HepG2 (cell line): ENCODE results near the gene ZMYND10. TPM values are rescaled to one million over a fixed set of nuclear protein-coding genes. Genes with fewer than 3 reads are reported as not detected.

Experiments used
- ATAC-seq: fragments of 200-7000 bp; cut with Tn5 transposase; 3 replicates; pipeline ENCODE4 v1.9.1; 2020; ENCODE audit warnings: mild to moderate bottlenecking, moderate library complexity
- BruUV-seq: library from RNA; stranded (reverse); fragments of 400-500 nt; replicated peaks from 2 replicates; lab custom pipeline; 2021; lab: Mats Ljungman, UMichigan
- CTCF ChIA-PET: fragments of 300-600 bp; formaldehyde crosslinking; extraction: SDS; loops from one replicate; lab custom pipeline; 2021; ENCODE audit warnings: low total read pairs, inconsistent platforms, low intra/inter-chr PET ratio; lab: Yijun Ruan, JAX
- POLR2A ChIA-PET: fragments of 350-600 bp; sonication (Branson Sonifier 250); formaldehyde crosslinking; loops from one replicate; lab custom pipeline; 2020; ENCODE audit warnings: antibody characterized with exemption, inconsistent platforms; lab: Yijun Ruan, JAX
- DNase-seq: peaks from one replicate; pipeline ENCODE4 v3.0.0-alpha.2; 2015; ENCODE audit warnings: low spot score
- FAIRE-seq: peaks from 3 replicates; lab custom pipeline; 2011; peaks lifted over from hg19 to GRCh38; lab: Jason Lieb, UNC
- H2AFZ ChIP-seq: one replicate; pipeline ENCODE4 v1.6.1; 2011; ENCODE audit warnings: low read length, inconsistent platforms
- H3K27ac ChIP-seq: fragments of 300-600 bp; 3 replicates; pipeline ENCODE4 v1.8.0; 2011; ENCODE audit warnings: mixed run types, mild to moderate bottlenecking, mixed read lengths, low read length, inconsistent platforms; ENCODE audit not compliant: insufficient read depth; ENCODE audit errors: extremely low read length
- H3K27me3 ChIP-seq, 2 experiments: fragments of 200-600 bp in 1 of 2; 2 replicates in 1 of 2; 3 replicates in 1 of 2; pipeline versions ENCODE4 v1.6.0 to v1.8.0; 2011; ENCODE audit warnings: low read length in 2 of 2, mild to moderate bottlenecking in 2 of 2, moderate library complexity in 2 of 2, inconsistent platforms in 1 of 2; ENCODE audit not compliant: insufficient read depth in 2 of 2, control insufficient read depth in 1 of 2
- H3K36me3 ChIP-seq, 2 experiments: fragments of 200-600 bp in 1 of 2; replicated peaks in 1 of 2; 2 replicates in 1 of 2; 3 replicates in 1 of 2; pipeline versions ENCODE4 v1.5.1 to v1.8.0; 2011; ENCODE audit warnings: low read length in 2 of 2, inconsistent platforms in 1 of 2; ENCODE audit not compliant: insufficient read depth in 2 of 2, control insufficient read depth in 1 of 2
- H3K4me1 ChIP-seq: 2 replicates; pipeline ENCODE4 v1.5.1; 2012; ENCODE audit warnings: low read length, inconsistent platforms; ENCODE audit not compliant: insufficient read depth
- H3K4me2 ChIP-seq: 2 replicates; pipeline ENCODE4 v1.6.0; 2011; ENCODE audit warnings: low read depth, low read length, inconsistent platforms
- H3K4me3 ChIP-seq, 3 experiments: fragments of 200-600 bp in 1 of 3; sonication (generic), shearing (Covaris generic) in 1 of 3; replicated peaks in 1 of 3; 2 replicates each; pipeline ENCODE4 v1.5.1; 2011 to 2016; ENCODE audit warnings: low read length in 3 of 3, inconsistent platforms in 2 of 3, low read depth in 2 of 3, mild to moderate bottlenecking in 2 of 3, control low read depth in 1 of 3, mixed read lengths in 1 of 3; ENCODE audit not compliant: insufficient read depth in 1 of 3
- H3K79me2 ChIP-seq: one replicate; pipeline ENCODE4 v1.6.1; 2011; ENCODE audit warnings: low read length, inconsistent platforms; ENCODE audit not compliant: insufficient read depth
- H3K9ac ChIP-seq: 2 replicates; pipeline ENCODE4 v1.6.0; 2011; ENCODE audit warnings: mild to moderate bottlenecking, low read depth, low read length, inconsistent platforms; ENCODE audit not compliant: insufficient read depth
- H3K9me3 ChIP-seq: 2 replicates; pipeline ENCODE4 v1.5.1; 2012; ENCODE audit warnings: mild to moderate bottlenecking, low read length
- H4K20me1 ChIP-seq: 2 replicates; pipeline ENCODE4 v1.6.0; 2011; ENCODE audit warnings: inconsistent platforms, mild to moderate bottlenecking, low read length, moderate library complexity; ENCODE audit not compliant: insufficient read depth
- CBX5 ChIP-seq: sonication (generic); formaldehyde crosslinking; IDR thresholded peaks from 2 replicates; pipeline ENCODE4 v1.4.0; 2020; ENCODE audit warnings: missing genetic modification reagents, borderline replicate concordance
- ETV5 ChIP-seq: IDR thresholded peaks from 2 replicates; pipeline ENCODE4 v1.6.1; 2018; ENCODE audit warnings: missing biosample characterization, missing genetic modification reagents, inconsistent platforms, borderline replicate concordance
- ETV6 ChIP-seq: sonication (generic); formaldehyde crosslinking; conservative IDR thresholded peaks from 2 replicates; pipeline ENCODE4 v1.4.0; 2020; ENCODE audit warnings: missing genetic modification reagents
- HNRNPL ChIP-seq: fragments of 200-400 bp; formaldehyde crosslinking; IDR thresholded peaks from 2 replicates; pipeline ENCODE4 v1.6.1; 2017; ENCODE audit warnings: mild to moderate bottlenecking, low read depth, low read length
- MED1 ChIP-seq: sonication (generic); formaldehyde crosslinking; IDR thresholded peaks from 2 replicates; pipeline ENCODE4 v1.4.0; 2020; ENCODE audit warnings: missing genetic modification reagents
- MED13 ChIP-seq: sonication (generic); formaldehyde crosslinking; IDR thresholded peaks from 2 replicates; pipeline ENCODE4 v1.5.0; 2020; ENCODE audit warnings: missing genetic modification reagents
- MED8 ChIP-seq: sonication (generic); formaldehyde crosslinking; IDR thresholded peaks from 2 replicates; pipeline ENCODE4 v1.8.1; 2023; ENCODE audit warnings: mild to moderate bottlenecking, missing genetic modification reagents; ENCODE audit not compliant: insufficient replicate concordance
- MEIS2 ChIP-seq: sonication (generic); formaldehyde crosslinking; IDR thresholded peaks from 2 replicates; pipeline ENCODE4 v1.9.0; 2021; ENCODE audit warnings: mild to moderate bottlenecking, missing genetic modification reagents
- PHF21A ChIP-seq: sonication (generic); formaldehyde crosslinking; IDR thresholded peaks from 2 replicates; pipeline ENCODE4 v1.5.0; 2020; ENCODE audit warnings: mild to moderate bottlenecking, missing genetic modification reagents
- PLSCR1 ChIP-seq: sonication (generic); formaldehyde crosslinking; IDR thresholded peaks from 2 replicates; pipeline ENCODE4 v1.5.0; 2020; ENCODE audit warnings: missing genetic modification reagents, mild to moderate bottlenecking, borderline replicate concordance
- POLR2A ChIP-seq, 2 experiments: IDR thresholded peaks; 2 replicates each; pipeline ENCODE4 v1.6.1; 2011; ENCODE audit warnings: low read depth in 2 of 2, low read length in 2 of 2, mild to moderate bottlenecking in 1 of 2, moderate library complexity in 1 of 2; ENCODE audit not compliant: insufficient read depth in 1 of 2
- RBFOX2 ChIP-seq: fragments of 200-400 bp; formaldehyde crosslinking; IDR thresholded peaks from 2 replicates; pipeline ENCODE4 v1.6.1; 2017; ENCODE audit warnings: low read depth, mild to moderate bottlenecking, low read length
- RFXAP ChIP-seq: sonication (generic); formaldehyde crosslinking; IDR thresholded peaks from 2 replicates; pipeline ENCODE4 v1.4.0; 2020; ENCODE audit warnings: missing genetic modification reagents, borderline replicate concordance
- SIX1 ChIP-seq: sonication (generic); formaldehyde crosslinking; IDR thresholded peaks from 2 replicates; pipeline ENCODE4 v1.4.0; 2020; ENCODE audit warnings: missing genetic modification reagents, borderline replicate concordance
- TARDBP ChIP-seq: sonication (generic); formaldehyde crosslinking; IDR thresholded peaks from 2 replicates; pipeline ENCODE4 v1.8.0; 2022; ENCODE audit warnings: mild to moderate bottlenecking, missing genetic modification reagents
- ZKSCAN8 ChIP-seq: IDR thresholded peaks from 2 replicates; pipeline ENCODE4 v1.6.1; 2016; ENCODE audit warnings: borderline replicate concordance, missing genetic modification reagents, missing compliant biosample characterization
- ZMAT3 ChIP-seq: sonication (generic); formaldehyde crosslinking; conservative IDR thresholded peaks from 2 replicates; pipeline ENCODE4 v1.7.0; 2021; ENCODE audit warnings: missing genetic modification reagents
- ZNF468 ChIP-seq: sonication (generic); formaldehyde crosslinking; IDR thresholded peaks from 2 replicates; pipeline ENCODE4 v1.8.0; 2022; ENCODE audit warnings: mild to moderate bottlenecking, moderate library complexity, missing genetic modification reagents
- ZNF501 ChIP-seq: sonication (generic); formaldehyde crosslinking; IDR thresholded peaks from 2 replicates; pipeline ENCODE4 v1.5.1; 2020; ENCODE audit warnings: mild to moderate bottlenecking, moderate library complexity, missing genetic modification reagents
- ZNF674 ChIP-seq: sonication (generic); formaldehyde crosslinking; IDR thresholded peaks from 2 replicates; pipeline ENCODE4 v1.5.0; 2020; ENCODE audit warnings: low read depth, mild to moderate bottlenecking, missing genetic modification reagents
- ZNF747 ChIP-seq: sonication (generic); formaldehyde crosslinking; IDR thresholded peaks from 2 replicates; pipeline ENCODE4 v1.8.1; 2023; ENCODE audit warnings: missing genetic modification reagents, mild to moderate bottlenecking, borderline replicate concordance
- ZNF749 ChIP-seq: sonication (generic); formaldehyde crosslinking; IDR thresholded peaks from 2 replicates; pipeline ENCODE4 v1.8.0; 2022; ENCODE audit warnings: mild to moderate bottlenecking, missing genetic modification reagents, moderate library complexity, borderline replicate concordance
- ZSCAN30 ChIP-seq: sonication (generic); formaldehyde crosslinking; IDR thresholded peaks from 2 replicates; pipeline ENCODE4 v1.5.0; 2020; ENCODE audit warnings: mild to moderate bottlenecking, missing genetic modification reagents
- WGBS: methylation state at CpG from one replicate; pipeline ENCODE4 v1.1.6; 2017; ENCODE audit warnings: low lambda C conversion rate; 5-methylcytosine and 5-hydroxymethylcytosine counted together
- in situ Hi-C: cut with HindIII; loops from 2 replicates; pipeline ENCODE4 v1.10.0; 2017; ENCODE audit warnings: low pct_unique_long_range_greater_than_20kb; ENCODE audit not compliant: extremely low pct_ligation_motif_present
- intact Hi-C: fragments of 100-400 bp; cut with micrococcal nuclease; formaldehyde crosslinking; loops from one replicate; pipeline ENCODE4 v1.10.0; 2022; ENCODE audit not compliant: unreplicated experiment
- polyA plus RNA-seq, 8 experiments: library from polyadenylated mRNA; depleted of rRNA in 3 of 8; stranded (reverse) in 7 of 8; unstranded in 1 of 8; fragments of >200 nt; fragmentation: Illumina TruSeq in 4 of 8; extraction: Trizol in 4 of 8; gene quantifications; 2 replicates each; pipeline versions ENCODE4 v1.2.1 to v1.2.3, GENCODE V29; 2011 to 2016; ENCODE audit warnings: low read depth in 4 of 8, missing spikeins in 1 of 8, mixed read lengths in 1 of 8; ENCODE audit not compliant: insufficient read depth in 1 of 8
- total RNA-seq, 5 experiments: library from RNA; depleted of rRNA; stranded (reverse); fragments of >200 nt; fragmentation: Illumina TruSeq; extraction: Trizol; gene quantifications; 2 replicates each; pipeline ENCODE4 v1.2.3, GENCODE V29; 2016; ENCODE audit warnings: low read depth in 1 of 5
- TF ChIP-seq, protein P1 (sequence below): sonication (generic); formaldehyde crosslinking; IDR thresholded peaks from 2 replicates; pipeline ENCODE4 v1.4.0; 2020; ENCODE audit warnings: missing genetic modification reagents

Gene ZMYND10
- total and polyA plus RNA-seq, 2 of the 13 experiments (the other 11 are each of a cell fraction or from before 2014, with no cell fraction given): 0.60 to 0.74 TPM

DNA sequence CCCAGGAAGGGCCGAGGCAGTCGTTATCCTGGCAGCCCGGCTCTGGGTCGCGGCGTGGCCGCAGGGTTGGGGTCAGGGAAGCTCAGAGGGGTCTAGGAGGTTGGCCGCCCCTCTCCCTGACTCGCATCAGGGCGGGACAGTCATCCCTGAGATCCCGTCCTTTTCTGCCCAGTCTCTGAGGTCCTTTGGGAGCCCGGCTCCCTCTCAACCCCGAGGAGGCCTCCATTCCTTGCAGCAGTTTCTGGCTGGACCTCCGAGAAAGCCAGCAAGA is 23.5 kb downstream of the ZMYND10 start:
- DNase-seq (no peak), FAIRE-seq (no peak), ATAC-seq (no peak)
- peak overlapping the region; percentile 100 for H3K27ac ChIP-seq
- H3K4me2 ChIP-seq: peak overlapping the region; percentile 94
- 60% methylated on average over 1 of the region's 14 CpGs for WGBS
- peaks cover 12 to 36% of the 10 kb centered on the region in 2 experiments for H3K36me3 ChIP-seq
- H3K9me3 ChIP-seq: no peaks in the 10 kb centered on the region
- H3K79me2 ChIP-seq: peaks cover 30% of the 10 kb centered on the region
- ChIA-PET POLR2A (interaction anchor here (0.8 to 13.0 kb wide), 10 partner anchors 14 to 126 kb away, joined by 3 to 222 read pairs (median 8); partner anchors contain the start of genes GNAI2, HYAL1, HYAL3 and IFRD2), CTCF (interaction anchor here (0.9 to 2.3 kb wide), 3 partner anchors 19 to 95 kb away, joined by 3 to 15 read pairs (median 3); partner anchors contain the start of genes HYAL1, HYAL3 and NAA80)
- no peaks in the 10 kb centered on the region; a peak in 1 of 5 replicates for H3K27me3 ChIP-seq
- peaks cover 79% of the 10 kb centered on the region for H3K4me1 ChIP-seq
- in situ Hi-C loops (loop anchor here (5.0 kb wide), 1 partner anchor 60 kb away; no protein-coding TSS in a partner anchor), intact Hi-C loops (no loop called here)
- H4K20me1 ChIP-seq: no peaks in the 10 kb centered on the region
- peak overlapping the region; percentile 99 for H3K9ac ChIP-seq
- no TSS peak for BruUV-seq
- no peak overlapping the region for H2AFZ ChIP-seq
- peak overlapping the region; percentile 28 to 91 (median 85); a peak in 5 of 6 replicates for H3K4me3 ChIP-seq
- TF ChIP-seq ZNF674 (CRISPR knock-in tag): no peak
- no peak for TF ChIP-seq ETV6 (CRISPR knock-in tag)
- 0 out of 2 replicates have a peak, but pooled peaks have one; percentile 36 for TF ChIP-seq HNRNPL
- TF ChIP-seq PHF21A (CRISPR knock-in tag): peak; percentile 29
- no peak for TF ChIP-seq MED1 (CRISPR knock-in tag)
- peak; percentile 44; the same call in 1 of the 2 replicates for TF ChIP-seq ZKSCAN8 (CRISPR knock-in tag)
- TF ChIP-seq ZNF468 (CRISPR knock-in tag): no peak
- TF ChIP-seq ZNF747 (CRISPR knock-in tag): 0 out of 2 replicates have a peak, but pooled peaks have one; percentile 42
- peak in 1 of 2 experiments; percentile 74; a peak in 2 of 4 replicates for TF ChIP-seq POLR2A (IDR thresholded peaks at IDR 0.05; ENCODE audit: insufficient read depth in 1 of 2, low read depth in 2 of 2, low read length in 2 of 2)
- peak; percentile 7; the same call in 1 of the 2 replicates for TF ChIP-seq ZNF501 (CRISPR knock-in tag)
- peak; percentile 45 for TF ChIP-seq MED8 (CRISPR knock-in tag)
- peak; percentile 31; the same call in 1 of the 2 replicates for TF ChIP-seq RFXAP (CRISPR knock-in tag)
- no peak for TF ChIP-seq ETV5 (CRISPR knock-in tag)
- peak; percentile 49; the same call in 1 of the 2 replicates for TF ChIP-seq TARDBP
- TF ChIP-seq SIX1: 0 out of 2 replicates have a peak, but pooled peaks have one; percentile 8
- 0 out of 2 replicates have a peak, but pooled peaks have one; percentile 17 for TF ChIP-seq MEIS2
- no peak for TF ChIP-seq PLSCR1 (CRISPR knock-in tag)
- TF ChIP-seq ZSCAN30 (CRISPR knock-in tag): no peak
- TF ChIP-seq MED13 (CRISPR knock-in tag): peak; percentile 33; the same call in 1 of the 2 replicates
- TF ChIP-seq ZMAT3 (CRISPR knock-in tag): no peak
- TF ChIP-seq RBFOX2: peak; percentile 83
- TF ChIP-seq, protein P1, sequence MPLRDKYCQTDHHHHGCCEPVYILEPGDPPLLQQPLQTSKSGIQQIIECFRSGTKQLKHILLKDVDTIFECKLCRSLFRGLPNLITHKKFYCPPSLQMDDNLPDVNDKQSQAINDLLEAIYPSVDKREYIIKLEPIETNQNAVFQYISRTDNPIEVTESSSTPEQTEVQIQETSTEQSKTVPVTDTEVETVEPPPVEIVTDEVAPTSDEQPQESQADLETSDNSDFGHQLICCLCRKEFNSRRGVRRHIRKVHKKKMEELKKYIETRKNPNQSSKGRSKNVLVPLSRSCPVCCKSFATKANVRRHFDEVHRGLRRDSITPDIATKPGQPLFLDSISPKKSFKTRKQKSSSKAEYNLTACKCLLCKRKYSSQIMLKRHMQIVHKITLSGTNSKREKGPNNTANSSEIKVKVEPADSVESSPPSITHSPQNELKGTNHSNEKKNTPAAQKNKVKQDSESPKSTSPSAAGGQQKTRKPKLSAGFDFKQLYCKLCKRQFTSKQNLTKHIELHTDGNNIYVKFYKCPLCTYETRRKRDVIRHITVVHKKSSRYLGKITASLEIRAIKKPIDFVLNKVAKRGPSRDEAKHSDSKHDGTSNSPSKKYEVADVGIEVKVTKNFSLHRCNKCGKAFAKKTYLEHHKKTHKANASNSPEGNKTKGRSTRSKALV: no peak
- TF ChIP-seq CBX5 (CRISPR knock-in tag): peak; percentile 26; the same call in 1 of the 2 replicates
- TF ChIP-seq ZNF749 (CRISPR knock-in tag): 0 out of 2 replicates have a peak, but pooled peaks have one; percentile 1
